Umbilical cord (tissue), 1 donor: ENCODE measurements around the gene NOL9. TPM values are rescaled to one million over a fixed set of nuclear protein-coding genes. Genes with fewer than 3 reads are reported as not detected.

Experiments used
- total RNA-seq: library from RNA; depleted of rRNA; stranded (reverse); fragments of >200 nt; gene quantifications from one replicate; pipeline ENCODE4 v1.2.3, GENCODE V29; 2014; ENCODE audit warnings: low replicate concordance; ENCODE audit not compliant: insufficient read depth

NOL9 gene
- total RNA-seq, 1 donor from 2014 or later = 43.1 TPM

Other genes starting within 250 kb of the NOL9 start
- 7.5 TPM for gene ACOT7, start 160.7 kb downstream of the NOL9 start, total RNA-seq
- 0.24 TPM for gene HES2, start 134.6 kb downstream of the NOL9 start, total RNA-seq
- 0.24 TPM for gene ESPN, start 129.7 kb downstream of the NOL9 start, total RNA-seq
- gene TNFRSF25, start 88.3 kb downstream of the NOL9 start, total RNA-seq = 21.4 TPM
- gene PLEKHG5, start 62.8 kb downstream of the NOL9 start, total RNA-seq = 17.1 TPM
- not detected for gene TAS1R1, start 794 bp upstream of the NOL9 start, total RNA-seq
- gene ZBTB48, start 25.5 kb upstream of the NOL9 start, total RNA-seq = 24.1 TPM
- gene KLHL21, start 48.4 kb upstream of the NOL9 start, total RNA-seq = 32.3 TPM
- gene PHF13, start 59.2 kb upstream of the NOL9 start, total RNA-seq = 20.9 TPM
- gene THAP3, start 70.4 kb upstream of the NOL9 start, total RNA-seq = 17.1 TPM
- gene DNAJC11, start 147.3 kb upstream of the NOL9 start, total RNA-seq = 14.4 TPM
- gene CAMTA1, start 230.9 kb upstream of the NOL9 start, total RNA-seq = 29.6 TPM